Measurements from ENCODE around the gene DNAAF8.

DNAAF8 gene

DNA sequence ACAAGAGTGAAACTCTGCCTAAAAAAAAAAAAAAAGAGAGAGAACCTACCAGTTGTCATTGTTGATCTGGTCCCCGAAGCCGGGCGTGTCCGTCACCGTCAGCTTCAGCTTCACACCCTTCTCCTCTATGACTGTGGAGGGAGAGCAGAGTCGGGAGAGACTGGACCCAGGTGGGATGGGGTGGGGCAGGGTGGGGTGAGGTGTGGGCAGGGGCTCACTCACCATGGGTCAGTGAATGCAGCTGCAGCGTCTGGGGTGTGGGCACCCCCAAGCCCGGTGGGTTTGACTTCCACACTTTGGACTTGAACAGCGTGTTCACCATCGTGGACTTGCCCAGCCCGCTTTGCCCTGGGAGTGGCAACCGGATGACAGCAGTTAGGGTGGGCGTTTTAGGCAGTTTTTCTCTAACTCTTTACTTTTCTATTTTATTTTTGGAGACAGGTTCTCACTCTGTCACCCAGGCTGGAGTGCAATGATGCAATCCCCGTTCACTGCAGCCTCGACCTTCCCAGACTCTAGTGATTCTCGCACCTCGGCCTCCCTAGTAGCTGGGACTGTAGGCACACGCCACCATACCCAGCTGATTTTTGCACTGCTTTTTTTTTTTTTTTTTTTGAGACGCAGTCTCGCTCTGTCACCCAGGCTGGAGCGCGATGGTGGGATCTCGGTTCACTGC is 51.6 kb downstream of the DNAAF8 start:
- DNase-seq = no peak

DNA sequence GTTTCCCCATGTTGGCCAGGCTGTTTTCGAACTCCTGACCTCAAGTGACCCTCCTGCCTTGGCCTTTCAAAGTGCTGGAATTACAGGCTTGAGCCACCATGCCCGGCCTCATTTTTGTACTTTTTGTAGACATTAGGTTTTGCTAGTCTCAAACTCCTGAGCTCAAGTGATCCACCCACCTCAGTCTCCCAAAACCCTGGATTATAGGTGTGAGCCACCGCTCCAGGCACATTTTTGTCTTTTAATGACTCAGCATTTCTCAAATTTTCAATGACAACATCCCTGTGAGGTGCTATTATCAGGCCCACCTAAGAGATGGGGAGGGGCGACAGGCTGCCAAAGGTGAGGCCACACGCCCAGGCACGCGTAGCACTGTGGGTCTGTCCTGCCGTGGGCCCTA is 52.7 kb downstream of the DNAAF8 start:
- DNase-seq = no peak

DNA sequence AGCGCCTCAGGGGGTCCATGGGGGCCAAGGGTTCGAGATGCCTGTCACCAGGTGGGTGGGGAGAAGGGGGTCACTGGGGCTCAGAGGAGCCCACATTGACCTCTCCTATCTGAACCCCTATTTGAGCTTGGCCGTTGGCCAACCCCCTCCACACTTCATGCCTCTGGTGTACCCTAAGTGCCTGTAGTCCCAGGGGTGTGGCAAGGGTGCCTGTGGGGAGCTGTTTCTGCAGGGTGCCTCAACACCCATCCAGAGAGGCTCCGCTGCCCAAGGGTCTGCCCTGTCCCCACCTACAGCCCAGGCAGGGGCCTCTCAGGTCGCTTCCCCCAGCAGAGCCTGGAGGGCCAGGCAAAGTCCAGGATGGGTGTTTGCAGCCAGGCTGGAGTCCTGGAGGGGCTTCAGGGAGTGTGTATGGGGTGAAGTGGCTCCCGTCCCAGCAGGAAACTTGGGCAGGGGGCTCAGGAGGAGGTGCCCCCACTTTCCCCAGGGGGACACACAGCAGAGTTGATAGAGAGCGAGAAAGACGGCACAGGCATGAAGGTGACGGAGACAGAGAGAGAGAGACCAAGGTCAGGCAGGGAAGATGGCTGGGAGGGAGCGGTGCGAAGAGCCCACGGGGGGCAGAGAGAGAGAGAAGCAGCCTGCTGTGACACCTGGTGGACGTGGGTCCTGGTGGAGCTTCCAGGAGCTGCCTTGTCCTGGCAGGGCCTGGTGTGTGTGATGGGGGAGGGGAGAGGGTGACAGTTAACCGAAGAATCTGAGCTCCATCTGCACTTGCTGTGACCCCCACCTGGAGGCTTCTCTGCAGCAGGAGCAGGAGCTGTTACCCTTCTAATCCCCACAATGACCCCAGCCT is 53.5 kb downstream of the DNAAF8 start, which contains the start of gene SEPTIN12:
TSS of gene SEPTIN12 (minus strand) at position 719 of the 856 bp plus-strand sequence. CDS start at position 19, 700 bp downstream.
- no peak for DNase-seq

DNA sequence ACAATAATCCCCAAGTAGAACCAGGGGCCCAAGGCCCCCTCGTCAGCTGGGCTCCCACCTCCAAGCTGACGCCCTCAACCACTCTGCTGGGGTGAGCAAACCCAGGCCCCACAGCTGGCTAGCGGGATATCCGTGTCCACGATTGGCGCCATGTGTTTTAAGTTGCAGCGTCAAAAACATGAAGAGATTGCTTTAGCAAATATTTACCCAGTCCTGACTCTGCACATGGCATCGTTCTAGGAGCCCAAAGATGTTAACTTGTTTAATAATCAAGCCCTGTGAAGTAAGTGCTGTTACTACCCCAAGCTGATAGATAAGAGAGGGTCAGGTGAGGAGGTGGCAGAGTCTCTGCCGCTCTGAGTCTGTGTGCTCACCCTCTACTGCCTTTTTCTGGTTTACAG is 54.2 kb downstream of the DNAAF8 start:
- no peak for DNase-seq

DNA sequence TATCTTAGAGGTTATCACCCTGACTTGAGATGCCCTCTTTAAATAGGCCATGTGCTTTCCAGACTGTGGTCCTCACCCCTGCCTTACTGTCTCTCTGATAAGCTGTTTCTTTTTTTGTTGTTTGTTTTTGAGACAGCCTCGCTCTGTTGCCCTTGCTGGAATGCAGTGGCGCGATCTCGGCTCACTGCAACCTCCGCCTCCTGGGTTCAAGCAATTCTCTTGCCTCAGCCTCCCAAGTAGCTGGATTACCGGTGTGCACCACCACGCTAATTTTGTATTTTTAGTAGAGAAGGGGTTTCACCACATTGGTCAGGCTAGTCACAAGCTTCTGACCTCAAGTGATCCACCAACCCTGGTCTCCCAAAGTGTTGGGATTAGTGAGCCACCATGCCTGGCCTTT is 54.6 kb downstream of the DNAAF8 start:
- no peak for DNase-seq

DNA sequence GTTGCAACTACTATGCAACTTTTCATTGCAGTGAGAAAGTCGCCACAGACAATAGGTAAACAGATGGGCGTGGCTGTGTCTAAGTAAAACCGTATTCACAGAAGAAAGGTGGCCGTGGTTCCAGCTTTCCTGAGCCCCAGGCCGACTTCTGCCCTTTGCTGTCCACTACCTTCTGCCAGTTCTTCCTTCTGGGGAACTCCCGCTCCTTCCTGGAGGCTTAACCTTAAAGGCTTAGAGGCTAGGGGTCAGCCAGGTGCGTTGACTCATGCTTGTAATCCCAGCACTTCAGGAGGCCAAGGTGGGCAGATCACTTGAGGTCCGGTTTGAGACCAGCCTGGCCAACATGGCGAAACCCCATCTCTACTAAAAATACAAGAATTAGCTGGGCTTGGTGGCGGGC is 55.9 kb downstream of the DNAAF8 start:
- DNase-seq = no peak

DNA sequence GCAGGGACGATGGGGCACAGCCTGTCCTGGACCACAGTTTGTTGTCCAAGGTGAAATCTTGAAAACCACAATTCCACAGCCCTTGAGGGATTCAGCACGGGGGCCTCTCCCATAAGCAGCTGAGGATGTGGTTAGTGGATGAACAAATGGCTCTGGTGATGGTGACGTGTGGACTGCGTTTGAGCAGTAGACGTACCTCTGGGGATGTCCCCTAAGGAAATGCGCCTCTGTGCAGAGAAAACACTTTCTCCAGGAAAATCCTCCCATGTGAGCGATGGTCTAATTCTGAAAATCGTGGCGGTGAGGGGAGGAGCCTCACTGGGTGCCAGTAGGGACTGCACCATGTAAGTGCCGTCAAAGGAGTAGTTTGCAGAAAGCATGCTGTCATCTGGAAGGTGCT is 56.5 kb downstream of the DNAAF8 start:
- no peak for DNase-seq

DNA sequence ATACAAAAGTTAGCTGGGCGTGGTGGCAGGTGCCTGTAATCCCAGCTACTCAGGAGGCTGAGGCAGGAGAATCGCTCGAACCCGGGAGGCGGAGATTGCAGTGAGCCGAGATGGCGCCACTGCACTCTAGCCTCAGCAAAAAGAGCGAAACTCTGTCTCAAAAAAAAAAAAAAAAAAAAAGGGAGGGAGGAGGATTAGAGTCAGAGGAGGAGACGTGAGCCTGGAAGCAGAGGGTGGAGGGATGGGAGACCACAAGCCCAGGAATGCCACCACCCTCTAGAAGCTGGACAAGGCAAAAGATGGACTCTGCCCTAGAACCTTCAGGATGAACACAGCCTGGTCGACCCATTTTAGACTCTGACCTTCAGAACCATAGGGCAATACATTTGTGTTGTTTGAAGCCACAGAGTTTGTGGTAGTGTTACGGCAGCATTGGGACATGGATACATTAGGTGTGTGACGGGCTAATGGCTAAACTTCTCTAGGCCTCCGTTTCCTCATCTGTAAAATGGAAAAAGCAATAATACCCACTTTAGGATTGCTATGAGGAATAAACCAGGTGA is 58.7 kb downstream of the DNAAF8 start:
- no peak for DNase-seq

DNA sequence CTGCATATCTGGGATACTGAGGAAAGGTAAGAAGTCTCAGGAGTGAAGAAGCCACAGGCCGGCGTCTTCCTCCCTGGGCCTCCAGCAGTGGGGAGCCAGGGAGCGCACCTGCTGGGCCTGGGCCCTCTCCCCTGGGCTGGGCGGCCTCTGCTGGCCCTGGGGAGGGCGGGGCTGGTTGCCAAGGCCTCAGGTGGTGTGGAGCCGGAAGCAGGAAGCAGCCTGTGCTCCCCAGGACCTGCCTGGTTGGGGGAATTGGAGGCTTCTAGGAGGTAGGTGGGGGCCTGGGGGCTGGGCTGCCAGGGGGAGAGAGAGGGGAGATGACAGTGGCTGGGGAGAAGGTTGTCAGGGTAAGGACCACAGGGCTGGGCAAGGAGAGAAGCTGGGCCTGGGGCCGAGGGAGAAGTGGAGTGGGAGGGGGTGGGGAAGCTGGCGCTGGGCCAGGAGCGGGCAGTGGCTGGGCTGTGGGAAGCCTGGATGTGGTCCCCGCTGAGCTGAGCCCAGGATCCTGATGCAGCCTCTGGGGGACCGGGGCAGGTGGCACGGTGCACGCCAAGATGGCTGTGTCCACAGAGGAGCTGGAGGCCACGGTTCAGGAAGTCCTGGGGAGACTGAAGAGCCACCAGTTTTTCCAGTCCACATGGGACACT is 61.0 kb downstream of the DNAAF8 start, which contains the start of gene SMIM22:
TSS of gene SMIM22 (plus strand) at position 189 of the 647 bp plus-strand sequence. CDS start at position 555, 366 bp downstream.
- DNase-seq = no peak

DNA sequence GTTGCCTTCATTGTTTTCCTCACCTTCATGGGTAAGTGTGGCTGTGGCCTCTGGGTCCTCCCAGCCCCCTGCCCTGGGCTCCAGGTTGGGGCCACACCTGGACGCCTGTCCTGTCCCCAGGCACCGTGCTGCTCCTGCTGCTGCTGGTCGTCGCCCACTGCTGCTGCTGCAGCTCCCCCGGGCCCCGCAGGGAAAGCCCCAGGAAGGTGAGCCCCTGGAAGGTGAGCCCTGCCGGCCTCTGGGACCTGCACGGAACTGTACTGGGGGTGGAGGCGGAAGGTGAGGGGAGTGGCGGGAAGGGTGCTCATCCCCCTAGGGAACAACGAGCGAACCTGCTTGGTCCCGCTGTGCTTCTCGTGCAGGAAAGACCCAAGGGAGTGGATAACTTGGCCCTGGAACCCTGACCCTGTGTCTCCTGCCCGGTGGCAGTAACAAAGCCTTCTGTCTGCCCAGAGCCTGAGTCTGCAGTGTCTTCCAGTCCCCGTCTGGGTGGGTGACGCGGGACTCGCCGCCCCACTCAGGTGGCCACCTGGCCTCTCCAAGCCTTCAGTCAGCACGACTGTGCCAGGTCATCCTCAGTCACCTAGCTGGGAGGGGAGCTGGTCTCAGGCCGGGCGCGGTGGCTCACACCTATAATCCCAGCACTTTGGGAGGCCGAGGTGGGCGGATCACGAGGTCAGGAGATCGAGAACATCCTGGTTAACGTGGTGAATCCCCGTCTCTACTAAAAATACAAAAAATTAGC is 61.7 kb downstream of the DNAAF8 start:
- DNase-seq = no peak

DNA sequence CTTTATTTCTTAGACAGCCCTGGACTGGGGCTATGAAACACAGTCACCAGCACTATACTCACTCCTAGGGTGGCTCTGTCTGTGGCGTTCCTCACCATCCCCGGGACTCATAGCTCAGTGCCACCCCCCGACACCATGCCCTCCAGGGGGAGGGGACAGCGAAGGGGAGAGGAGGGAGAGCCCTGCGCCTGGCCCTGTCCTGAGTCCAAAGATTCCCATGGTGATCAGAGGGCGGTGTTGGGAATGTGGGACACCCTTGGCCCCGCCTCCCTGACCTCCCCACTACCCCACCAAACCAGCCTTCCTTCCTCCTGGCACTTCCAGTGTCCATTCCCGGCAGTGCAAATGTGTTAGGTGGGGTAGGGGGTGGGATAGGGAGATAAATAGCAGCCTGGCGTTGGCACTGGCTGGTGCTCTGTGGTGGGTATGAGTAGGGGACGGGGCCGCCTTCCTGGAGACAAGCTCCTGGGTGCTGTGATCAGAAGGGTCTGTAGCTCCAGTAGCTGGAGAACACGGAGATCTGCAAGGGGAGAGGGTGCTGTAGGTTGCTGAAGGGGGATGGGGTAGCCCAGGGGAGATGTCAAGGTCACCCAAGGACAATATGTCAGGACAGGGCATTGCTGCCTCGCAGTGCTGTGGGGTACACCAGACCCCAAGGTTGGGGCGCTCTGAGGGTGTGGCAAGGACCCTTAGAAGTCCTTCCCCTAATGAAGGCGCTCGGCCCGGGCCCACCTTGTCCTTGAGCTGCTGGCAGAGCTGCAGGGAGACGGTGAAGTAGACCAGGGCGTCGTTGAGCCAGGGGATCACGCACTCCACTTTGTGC is 62.9 kb downstream of the DNAAF8 start:
- DNase-seq = no peak

DNA sequence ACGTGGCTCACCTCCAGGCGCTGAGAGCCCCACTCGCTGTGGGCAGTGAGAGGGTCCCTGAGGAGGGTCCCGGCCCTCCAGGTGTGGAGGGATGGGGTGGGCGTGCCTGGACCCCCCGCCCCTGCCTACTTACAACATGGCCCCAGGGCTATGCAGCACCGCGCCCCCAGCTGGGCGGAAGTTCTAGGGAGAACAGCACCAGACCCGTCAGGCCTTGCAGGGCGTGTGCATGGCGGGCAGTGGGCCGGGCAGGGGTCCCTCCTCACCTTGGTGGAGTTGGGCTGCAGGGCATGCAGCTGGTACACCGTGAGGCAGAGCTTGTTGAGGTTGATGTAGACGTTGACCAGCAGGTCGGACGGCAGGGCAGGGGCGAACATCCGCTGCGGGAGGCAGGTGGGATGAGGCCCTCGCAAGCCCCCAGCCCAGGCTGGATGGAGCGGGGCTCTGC is 63.5 kb downstream of the DNAAF8 start:
- DNase-seq = no peak

DNA sequence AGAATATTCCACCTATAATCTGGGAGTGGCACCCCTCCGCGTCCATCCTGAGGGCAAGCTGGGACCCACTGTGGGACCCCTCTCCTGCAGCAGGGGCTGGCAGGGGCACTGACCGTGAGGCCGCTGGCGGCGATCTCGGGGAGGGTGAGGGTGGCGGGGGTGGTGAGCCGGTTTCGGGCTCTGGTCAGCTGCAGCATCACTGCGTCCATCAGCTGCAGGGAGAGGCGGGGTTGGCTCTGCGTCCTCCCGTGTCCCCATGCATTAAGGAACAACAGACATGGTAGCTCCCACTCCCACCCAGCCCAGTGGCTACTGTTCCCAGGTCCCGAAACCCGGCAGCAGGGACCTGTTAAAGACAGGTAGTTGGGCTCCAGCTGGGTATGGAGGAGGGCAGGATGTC is 64.1 kb downstream of the DNAAF8 start:
- DNase-seq = no peak

Data from CD4-positive, alpha-beta T cell treated with Interferon gamma for 1 hour (primary cell).